Stimulated activated CD4-positive, alpha-beta T cell treated with anti-CD3 and anti-CD28 coated beads, Interleukin-1b, Interleukin-23, amount 100 ng/mL, for 1 hour (primary cell): ENCODE measurements around the gene EIF4E.
"Not testable (repeated sequence)": the region's sequence is repeated elsewhere in the genome, so short reads cannot be mapped to it uniquely, and the experiment has no call there.

Source experiments
- DNase-seq, 2 donors: peaks; one replicate each; pipeline ENCODE4 v3.0.0-alpha.2; 2020; ENCODE audit warnings: low read depth in 2 of 2

EIF4E gene

DNA sequence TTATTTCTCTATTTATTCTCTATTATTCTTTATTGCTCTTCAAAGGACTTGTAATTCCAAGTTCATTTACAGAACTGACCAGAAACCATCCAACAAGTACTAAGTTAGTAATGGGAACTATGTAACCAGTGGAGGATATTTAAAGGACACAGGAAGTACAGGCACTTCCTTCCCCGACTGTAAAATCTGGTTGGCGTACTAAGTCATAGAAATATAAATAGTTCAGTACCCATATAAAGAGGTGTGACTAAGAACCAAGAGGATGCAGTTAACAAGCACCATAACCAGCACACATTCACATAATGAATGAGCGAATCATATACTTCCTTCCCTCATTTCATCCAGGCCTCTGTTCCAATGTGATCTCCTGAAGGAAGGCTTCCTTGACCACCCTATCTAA lies 3.6 kb upstream of the EIF4E start:
- DNase-seq: no peak

DNA sequence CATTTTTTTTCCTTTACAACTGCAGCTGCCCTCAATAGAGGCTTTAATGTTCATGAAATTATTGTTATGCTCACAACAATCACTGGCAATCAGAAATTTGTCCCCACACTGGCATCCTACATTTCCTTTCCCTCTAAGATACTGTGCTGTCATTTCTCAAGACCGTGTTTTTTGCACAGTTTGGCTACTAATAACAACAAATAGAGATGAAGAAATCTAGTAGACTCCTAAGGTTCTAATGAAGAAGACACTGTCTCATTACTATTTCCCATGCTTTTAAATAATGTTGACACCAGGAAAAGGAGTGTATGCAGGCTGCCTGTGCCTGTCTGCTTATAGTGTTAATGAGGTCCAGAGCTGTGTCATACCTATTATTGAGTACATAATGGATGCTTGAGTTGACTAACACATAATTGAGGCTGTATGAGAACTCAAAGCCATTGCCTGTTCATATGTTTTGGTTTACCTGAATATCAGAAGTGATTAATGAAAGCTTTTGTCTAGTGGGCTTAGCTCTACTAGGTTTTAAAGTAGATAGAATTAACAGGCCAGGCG lies 1.5 kb upstream of the EIF4E start:
- DNase-seq: no peak

DNA sequence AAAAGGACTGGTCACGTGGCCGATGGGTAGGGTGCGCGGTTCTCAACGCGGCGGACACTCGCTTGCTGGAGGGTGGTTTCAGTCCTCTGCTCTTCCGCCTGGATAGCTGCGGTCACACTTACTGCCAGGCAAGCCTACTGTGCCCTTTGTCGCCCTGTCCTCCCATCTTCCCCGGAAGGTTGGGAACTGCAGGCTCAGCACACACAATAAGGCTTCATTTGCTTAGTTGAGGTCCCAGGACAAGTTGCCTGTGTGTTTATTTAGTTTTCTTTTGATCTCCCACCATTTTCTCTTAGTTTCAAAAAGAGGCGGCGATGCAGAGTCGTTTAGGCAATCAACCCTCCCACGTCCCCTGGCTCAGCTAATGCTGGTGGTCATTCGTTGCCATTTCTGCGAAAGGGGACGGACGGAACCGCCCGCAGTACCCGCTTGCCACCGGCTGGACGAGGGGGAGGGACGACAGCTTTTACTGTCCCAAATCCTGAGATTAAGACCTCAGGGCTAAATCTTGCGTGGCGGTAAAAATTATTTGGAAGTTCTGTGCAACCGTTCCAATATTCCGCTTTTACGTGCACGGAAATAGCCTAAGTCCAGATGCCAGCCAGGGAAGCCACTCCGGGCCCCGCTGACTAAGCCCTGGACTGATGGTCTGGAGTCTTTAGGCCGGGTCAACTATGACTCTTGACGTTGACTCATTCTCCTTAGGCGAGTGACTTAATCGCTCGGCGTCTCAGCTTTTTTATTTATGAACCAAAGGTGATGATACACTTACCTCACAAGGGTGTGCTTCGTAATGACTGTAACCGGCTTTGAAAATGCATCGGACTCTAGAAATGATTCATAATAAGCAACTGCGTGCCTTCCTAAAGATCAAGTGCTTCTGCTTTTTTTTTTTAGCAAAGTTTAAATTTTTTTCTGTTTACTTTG lies 671 bp upstream of the EIF4E start:
- DNase-seq: peak in 1 of 2 donors; percentile 10

DNA sequence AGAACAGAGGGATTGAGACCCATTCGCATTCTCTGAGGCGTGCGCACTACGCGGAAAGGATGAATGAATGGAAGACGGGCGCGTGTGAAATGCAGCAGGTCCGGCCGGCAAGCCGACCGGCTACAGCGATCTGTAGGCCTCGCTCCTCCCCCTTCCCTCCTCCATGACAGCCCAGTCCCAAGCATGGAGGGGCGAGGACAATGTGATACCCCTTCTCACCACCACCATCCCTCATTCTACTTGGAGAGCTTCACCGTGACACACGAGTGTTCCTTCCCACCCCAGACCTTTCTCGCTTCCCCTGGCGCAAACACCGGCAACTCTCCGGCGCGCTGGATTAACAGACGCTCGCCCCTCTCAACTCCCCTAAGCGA lies 815 bp downstream of the EIF4E start:
- peak; percentile 9 to 40 for DNase-seq

DNA sequence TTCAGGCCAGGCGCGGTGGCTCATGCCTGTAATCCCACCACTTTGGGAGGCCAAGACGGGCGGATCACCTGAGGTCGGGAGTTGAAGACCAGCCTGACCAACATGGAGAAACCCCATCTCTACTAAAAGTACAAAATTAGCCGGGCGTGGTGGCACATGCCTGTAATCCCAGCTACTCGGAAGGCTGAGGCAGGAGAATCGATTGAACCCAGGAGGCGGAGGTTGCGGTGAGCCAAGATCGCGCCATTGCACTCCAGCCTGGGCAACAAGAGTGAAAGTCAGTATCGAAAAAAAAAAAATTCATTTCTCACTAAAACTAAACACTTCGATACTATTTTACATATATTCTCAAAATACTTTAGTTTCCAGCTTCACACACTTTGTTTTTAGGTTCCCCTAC lies 2.7 kb downstream of the EIF4E start:
- not testable (repeated sequence) for DNase-seq

DNA sequence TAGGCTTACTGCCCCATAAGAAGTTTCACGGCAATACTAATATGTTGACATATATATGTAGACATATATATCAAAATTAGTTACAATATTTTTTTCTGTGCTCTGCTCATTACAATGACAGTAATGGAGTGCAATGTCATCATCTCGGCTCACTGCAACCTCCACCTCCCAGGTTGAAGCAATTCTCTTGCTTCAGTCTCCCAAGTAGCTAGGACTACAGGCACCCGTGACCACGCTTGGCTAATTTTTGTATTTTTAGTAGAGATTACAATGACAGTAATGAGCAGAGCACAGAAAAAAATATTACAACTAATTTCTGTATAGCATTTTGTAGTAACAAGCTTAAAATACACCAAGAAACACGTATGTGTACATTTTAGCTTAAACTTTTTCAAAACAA lies 7.6 kb downstream of the EIF4E start:
- no peak for DNase-seq

DNA sequence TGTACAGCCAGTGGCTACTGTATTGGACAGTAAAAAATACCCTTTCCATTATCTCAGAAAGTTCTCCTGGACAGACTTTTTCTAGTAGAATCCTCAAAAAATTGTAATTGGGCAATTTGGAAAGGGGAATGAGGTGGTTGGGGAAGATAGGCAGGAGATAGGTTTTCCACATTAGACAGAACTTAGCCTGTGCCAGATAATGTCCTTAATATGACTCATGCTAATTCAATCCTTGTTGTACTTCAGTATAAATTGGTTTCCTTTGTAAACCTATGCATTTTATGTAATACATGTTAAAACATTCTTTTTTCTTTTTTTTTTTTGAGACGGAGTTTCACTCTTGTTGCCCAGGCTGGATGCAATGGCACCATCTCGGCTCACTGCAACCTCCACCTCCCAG lies 8.9 kb downstream of the EIF4E start:
- DNase-seq: no peak

DNA sequence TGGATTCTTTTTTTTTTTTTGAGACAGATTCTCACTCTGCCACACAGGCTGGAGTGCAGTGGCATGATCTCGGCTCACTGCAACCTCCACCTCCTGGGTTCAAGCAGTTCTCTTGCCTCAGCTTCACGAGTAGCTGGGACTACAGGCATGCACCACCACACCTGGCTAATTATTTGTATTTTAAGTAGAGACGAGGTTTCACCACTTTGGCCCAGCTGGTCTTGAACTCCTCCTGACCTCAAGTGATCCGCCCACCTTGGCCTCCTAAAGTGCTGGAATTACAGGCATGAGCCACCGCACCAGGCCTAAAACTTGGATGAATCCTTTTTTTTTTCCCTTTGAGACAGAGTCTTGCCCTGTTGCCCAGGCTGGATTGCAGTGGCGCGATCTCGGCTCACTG lies 18.2 kb downstream of the EIF4E start:
- DNase-seq: not testable (repeated sequence)

DNA sequence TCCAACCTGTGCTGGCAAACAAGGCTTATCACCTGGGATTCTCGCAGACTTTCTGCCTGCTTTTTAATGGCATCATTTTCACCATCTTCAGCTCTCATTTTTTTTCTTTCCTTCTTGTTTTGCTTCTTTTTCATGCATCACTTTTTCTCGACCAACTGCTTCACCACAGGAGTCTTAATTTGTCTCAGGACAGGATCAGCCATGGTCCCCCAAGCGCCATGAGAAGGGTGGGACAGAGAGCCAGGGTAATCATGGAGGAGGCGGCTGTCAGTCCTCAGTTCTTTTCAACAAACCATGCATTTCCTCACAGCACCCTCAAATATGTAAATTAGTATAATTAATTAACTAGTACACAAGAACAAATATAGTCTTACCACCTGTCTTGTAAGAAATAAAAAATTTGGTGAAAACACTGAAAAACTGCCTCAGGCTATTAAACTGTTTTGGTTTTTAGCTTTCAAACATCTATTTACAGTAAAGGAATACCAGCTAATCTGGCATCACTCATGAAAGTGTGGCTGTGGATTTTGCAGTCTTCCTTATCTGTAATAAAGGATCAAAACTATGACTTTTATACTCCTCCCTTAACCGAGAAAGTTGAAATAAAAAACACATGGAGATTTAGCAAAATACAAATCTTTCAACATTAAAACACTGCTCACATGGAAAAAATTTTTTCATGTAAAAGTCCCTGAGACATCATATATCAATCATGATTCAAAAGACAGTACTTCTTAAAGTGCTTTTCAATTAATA lies 19.1 kb downstream of the EIF4E start:
- no peak for DNase-seq

DNA sequence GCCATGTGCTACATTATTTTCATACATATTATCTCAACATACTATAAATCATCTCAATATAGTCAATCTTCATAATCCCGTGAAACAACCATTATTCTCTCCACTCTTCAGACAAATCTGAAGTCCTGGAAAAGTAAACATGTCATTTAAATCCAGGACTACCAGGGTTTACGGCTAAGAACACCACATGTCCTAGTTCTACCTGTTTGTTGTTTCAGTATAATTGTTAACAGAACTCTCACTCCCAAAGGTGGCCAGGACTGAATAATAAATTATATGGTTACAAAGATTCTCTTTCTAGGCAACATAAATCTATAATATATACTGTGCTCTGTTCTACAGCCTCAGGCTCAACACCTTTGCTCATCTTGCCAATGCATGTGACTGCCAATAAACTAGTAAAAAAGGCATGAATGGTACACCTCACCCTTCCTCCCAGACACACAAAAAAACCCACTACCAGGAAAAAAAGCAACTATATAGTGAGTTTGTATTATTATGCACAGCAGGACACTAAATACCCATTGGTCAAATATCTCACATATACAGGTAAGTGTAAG lies 20.1 kb downstream of the EIF4E start:
- no peak for DNase-seq

DNA sequence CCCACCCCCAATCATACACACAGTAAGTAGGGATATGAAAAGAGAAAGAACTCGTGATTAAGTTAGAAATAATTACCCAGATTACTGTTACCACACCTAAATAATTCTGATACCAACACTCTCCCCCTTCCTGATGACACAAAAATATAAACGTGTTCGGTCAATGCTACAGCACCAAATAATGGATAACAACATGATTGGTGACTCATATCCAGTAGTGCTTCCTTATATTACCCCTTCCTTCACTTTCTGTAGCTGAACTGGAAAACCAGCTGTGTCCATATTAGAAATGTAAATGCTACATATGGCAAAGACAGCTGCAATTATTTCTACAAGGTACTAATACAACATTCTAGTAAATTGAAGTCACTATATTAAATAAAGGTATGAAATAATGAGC lies 20.8 kb downstream of the EIF4E start:
- DNase-seq: no peak

DNA sequence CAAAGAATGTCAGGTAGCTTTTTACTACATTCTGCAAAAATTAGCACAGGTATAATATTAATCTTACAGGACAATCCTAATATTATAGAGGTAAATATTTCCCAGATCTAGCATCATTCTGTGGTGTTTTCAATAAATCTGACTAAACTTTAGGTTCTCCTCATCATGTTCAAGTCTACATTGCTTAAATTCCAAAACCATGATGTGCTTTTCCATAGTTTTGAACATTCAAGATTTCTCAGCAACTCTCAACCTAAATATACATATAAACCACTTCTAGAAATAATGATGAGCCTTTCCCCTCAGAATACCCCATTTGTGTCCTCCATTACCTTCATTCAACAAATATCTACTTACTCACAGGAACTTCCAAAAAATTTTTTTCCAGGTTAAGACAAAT lies 23.1 kb downstream of the EIF4E start:
- DNase-seq: no peak

DNA sequence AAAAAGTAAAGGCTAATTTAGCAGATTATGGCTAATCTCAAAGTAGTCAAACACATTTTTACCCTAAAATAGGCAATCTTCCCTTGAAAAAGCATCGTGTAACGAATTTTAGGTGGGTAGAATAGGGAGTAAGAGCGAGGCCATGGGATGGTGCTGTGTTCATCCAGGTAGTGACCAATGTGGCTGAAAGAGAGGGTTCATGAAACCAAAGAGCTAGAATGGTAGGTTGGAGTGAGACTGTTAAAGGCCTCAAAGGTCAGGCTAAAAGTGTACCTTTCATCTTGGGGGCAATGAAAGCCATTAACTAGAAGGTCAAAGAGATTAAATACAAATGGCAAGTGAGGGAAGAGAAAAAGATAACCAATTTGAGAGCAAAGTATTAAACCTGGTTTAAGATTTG lies 23.6 kb downstream of the EIF4E start:
- DNase-seq: no peak

DNA sequence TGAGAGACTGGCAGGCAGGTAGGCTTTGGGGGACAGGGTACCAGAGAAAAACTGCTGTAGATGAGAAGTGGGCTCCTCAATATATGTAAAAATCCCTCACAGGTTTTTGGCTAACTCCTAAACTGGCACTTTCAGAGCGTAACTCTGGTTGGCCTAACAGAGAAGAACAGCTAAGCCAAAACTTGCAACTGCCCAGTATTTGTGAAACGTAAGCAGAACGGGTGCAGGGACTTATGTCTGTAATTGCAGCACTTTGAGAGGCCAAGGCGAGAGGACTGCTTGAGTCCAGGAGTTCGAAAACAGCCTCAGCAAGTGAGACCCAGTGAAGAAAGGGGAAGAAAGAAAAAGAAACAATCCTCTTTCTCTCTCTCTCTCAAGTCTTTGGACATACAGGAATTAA lies 25.0 kb downstream of the EIF4E start:
- DNase-seq: no peak

DNA sequence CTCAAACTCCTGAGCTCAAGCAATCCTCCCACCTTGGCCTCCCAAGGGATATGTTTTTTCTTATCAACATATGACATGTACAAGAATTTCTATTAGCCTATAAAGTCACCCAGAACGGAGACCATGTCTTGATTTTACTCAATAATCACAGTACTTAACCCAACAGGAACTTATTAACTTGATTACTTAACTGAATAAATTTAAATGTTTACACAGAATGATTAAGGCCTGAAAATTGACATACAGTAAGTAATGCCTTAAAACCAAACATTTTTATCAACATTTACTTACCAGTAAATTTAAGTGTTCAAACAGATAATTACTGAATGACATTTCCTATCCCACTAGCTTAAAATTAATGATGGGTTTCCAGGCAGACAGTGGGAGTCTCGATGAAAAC lies 25.4 kb downstream of the EIF4E start:
- DNase-seq: no peak

DNA sequence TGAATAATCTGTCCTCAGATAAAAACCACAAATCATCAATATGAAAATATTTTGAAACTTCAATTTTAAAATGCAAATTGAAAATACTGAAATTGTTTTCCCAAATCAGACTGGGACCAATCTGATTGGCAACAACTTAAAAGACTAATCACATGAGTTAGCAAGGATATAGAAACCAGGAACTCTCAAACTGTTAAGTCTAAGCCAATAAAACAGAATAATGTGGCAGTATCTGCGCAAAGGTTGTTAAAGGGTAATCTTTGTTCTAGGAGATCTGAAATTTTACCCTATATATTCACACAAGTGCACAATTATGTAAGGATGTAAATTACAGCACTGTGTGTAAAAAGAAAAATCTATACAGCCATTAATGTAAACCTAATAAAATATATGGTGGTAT lies 29.7 kb downstream of the EIF4E start:
- DNase-seq: no peak

DNA sequence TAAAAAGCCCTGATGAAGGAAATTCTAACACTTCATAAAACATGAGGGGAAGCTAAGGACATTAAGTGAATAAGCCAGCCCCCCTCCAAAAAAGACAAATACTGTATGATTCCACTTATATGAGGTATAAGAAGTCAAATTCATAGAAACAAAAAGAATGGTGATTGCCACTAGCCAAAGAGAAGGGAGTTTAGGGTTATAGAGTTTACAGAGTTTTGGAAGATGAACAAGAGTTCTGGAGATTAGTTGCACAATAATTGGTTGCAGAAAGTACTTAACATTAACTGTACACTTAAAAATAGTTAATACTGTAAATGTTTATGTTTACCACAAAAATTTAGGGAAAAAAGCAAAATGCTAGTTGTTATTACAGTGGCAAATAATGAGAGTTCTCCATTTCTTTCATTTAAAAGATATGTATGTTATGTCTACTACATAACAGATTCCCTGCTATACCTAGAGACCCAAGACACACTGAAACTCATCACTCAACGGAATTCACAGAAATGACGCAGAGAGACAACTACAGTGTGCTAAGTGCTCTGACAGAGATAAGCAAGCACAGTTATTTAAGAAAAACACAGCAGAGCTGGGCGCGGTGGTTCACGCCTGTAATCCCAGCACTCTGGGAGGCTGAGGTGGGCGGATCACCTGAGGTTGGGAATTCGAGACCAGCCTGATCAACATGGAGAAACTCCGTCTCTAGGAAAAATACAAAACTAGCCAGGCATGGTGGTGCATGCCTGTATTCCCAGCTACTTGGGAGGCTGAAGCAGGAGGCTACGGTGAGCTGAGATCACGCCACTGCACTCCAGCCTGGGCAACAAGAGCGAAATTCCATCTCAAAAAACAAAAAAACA lies 37.2 kb downstream of the EIF4E start:
- no peak for DNase-seq

DNA sequence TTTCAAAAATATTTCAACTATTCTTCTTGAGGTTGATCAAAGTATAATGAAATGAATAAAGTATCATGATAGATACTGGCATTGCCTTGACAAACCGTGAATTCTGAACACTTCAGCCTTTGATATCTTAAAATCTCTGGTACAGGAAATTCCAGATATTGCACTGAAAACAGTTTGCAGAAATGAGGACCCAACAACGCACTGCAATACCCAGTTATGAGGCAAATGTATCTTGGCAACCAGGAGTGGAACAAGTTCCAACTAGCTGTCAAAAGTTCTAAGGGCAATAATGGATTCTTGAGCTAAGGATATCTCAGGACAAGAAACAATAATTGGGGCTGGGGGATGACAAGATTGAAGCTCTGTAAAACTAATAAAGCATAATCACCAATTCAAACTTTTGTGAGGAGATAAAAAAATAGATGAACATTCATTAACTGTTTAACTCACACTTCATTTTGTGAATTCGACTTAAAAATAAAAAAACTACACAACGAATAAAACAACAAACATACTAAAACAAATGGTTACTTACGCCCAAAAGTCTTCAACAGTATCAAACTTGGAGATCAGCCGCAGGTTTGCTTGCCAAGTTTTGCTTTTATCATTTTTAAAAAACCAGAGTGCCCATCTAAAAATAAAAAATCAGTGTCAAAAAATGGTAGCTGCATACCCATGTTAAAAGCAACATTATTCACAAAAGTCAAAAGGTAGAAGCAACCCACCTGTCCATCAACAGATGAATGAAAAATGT lies 38.1 kb downstream of the EIF4E start:
- DNase-seq: no peak

DNA sequence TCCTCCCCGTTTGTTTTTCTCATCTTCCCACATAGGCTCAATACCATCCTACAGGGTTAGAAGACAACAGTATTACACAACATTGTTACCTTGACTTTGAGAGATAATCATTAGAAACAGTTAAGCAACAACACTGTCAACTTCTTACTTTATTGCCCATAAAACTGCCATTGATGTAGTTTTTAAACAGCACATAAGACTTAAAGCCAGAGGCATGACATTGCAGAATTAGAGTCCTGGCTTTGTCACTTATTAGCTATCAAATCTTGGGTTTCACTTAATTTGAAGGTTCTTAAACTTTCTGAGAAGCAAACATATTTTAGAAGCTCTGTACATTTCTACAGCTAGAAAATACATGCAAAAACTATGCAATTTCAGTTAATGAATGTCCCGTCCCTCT lies 41.8 kb downstream of the EIF4E start:
- no peak for DNase-seq

DNA sequence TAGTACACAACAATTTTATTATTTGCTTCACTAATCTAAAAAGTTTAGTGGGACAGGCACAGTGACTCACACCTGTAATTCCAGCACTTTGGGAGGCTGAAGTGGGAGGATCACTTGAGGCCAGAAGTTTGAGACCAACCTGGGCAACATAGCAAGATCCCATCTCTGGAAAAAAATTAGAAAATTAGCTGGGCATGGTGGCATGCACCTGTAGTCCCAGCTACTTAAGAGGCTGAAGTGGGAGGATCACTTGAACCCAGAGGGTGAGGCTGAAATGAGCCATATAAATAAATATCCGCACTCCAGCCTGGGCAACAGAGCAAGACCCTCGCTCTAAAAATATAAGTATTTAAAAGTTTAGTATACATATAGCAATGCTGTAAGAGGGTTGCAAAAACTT lies 42.6 kb downstream of the EIF4E start:
- not testable (repeated sequence) for DNase-seq

DNA sequence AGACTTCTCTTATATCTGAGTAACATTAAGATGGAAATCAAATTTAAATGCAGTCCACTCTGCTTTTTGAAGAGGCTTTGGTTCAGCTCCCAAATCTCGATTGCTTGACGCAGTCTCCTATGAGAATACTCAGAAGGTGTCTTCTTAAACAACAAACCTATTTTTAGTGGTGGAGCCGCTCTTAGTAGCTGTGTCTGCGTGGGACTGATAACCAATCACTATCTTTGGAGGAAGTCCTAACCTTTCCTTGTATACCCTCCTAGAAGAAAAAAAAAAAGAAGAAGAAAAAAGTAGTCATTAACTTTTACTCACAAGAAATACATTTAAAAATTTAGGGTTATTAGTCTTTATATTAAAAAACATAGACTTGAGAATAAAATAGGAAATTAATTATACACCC lies 48.0 kb downstream of the EIF4E start:
- DNase-seq: not testable (repeated sequence)
